C4-2B (cell line): ENCODE measurements around the gene SLX4IP.

Source experiments
- CTCF ChIP-seq: fragments of 450-650 bp; conservative IDR thresholded peaks from 2 replicates; pipeline ENCODE4 v1.5.1; 2017; ENCODE audit warnings: mild to moderate bottlenecking
- ZFX ChIP-seq: fragments of 450-650 bp; IDR thresholded peaks from 2 replicates; pipeline ENCODE4 v1.6.1; 2017

- TF ChIP-seq CTCF (no peak), ZFX (no peak)
Observed at GRCh38 chr20:10578607-10579006, 143.5 kb downstream of the SLX4IP start.
